HepG2 (cell line): Measurements from ENCODE around the gene PSMD1. TPM values are rescaled to one million over a fixed set of nuclear protein-coding genes. Genes with fewer than 3 reads are reported as not detected.

Experiments
- CENPT ChIP-seq: sonication (generic); formaldehyde crosslinking; IDR thresholded peaks from 2 replicates; pipeline ENCODE4 v1.8.0; 2022; ENCODE audit warnings: low read depth, mild to moderate bottlenecking, moderate library complexity, missing genetic modification reagents
- CREB3 ChIP-seq: sonication (generic); formaldehyde crosslinking; IDR thresholded peaks from 2 replicates; pipeline ENCODE4 v1.5.0; 2020; ENCODE audit warnings: missing genetic modification reagents
- E2F5 ChIP-seq: sonication (generic); formaldehyde crosslinking; conservative IDR thresholded peaks from 2 replicates; pipeline ENCODE4 v1.4.0; 2020; ENCODE audit warnings: missing genetic modification reagents
- GATAD2A ChIP-seq: IDR thresholded peaks from 2 replicates; pipeline ENCODE4 v1.6.1; 2016
- HOXD1 ChIP-seq: sonication (generic); formaldehyde crosslinking; IDR thresholded peaks from 2 replicates; pipeline ENCODE4 v1.5.0; 2020; ENCODE audit warnings: missing genetic modification reagents
- JDP2 ChIP-seq: sonication (generic); formaldehyde crosslinking; IDR thresholded peaks from 2 replicates; pipeline ENCODE4 v1.8.1; 2022; ENCODE audit warnings: missing genetic modification reagents, borderline replicate concordance
- MXD3 ChIP-seq: IDR thresholded peaks from 2 replicates; pipeline ENCODE4 v1.6.1; 2016; ENCODE audit warnings: mild to moderate bottlenecking, missing biosample characterization, missing genetic modification reagents
- PLSCR1 ChIP-seq: sonication (generic); formaldehyde crosslinking; IDR thresholded peaks from 2 replicates; pipeline ENCODE4 v1.5.0; 2020; ENCODE audit warnings: missing genetic modification reagents, mild to moderate bottlenecking, borderline replicate concordance
- U2AF1 ChIP-seq: fragments of 200-400 bp; formaldehyde crosslinking; optimal IDR thresholded peaks from 2 replicates; pipeline ENCODE3; 2017; ENCODE audit warnings: mild to moderate bottlenecking, low read depth, low read length
- ZBTB44 ChIP-seq: sonication (generic); formaldehyde crosslinking; IDR thresholded peaks from 2 replicates; pipeline ENCODE4 v1.4.0; 2020; ENCODE audit warnings: missing genetic modification reagents
- ZNF136 ChIP-seq: sonication (generic); formaldehyde crosslinking; IDR thresholded peaks from 2 replicates; pipeline ENCODE4 v1.8.1; 2022; ENCODE audit warnings: low read depth, mild to moderate bottlenecking, moderate library complexity, missing genetic modification reagents
- ZNF234 ChIP-seq: sonication (generic); formaldehyde crosslinking; conservative IDR thresholded peaks from 2 replicates; pipeline ENCODE4 v1.5.1; 2020; ENCODE audit warnings: mild to moderate bottlenecking, missing genetic modification reagents
- ZNF30 ChIP-seq: sonication (generic); formaldehyde crosslinking; IDR thresholded peaks from 2 replicates; pipeline ENCODE4 v1.5.0; 2020; ENCODE audit warnings: mild to moderate bottlenecking, missing genetic modification reagents
- ZNF331 ChIP-seq: sonication (generic); formaldehyde crosslinking; IDR thresholded peaks from 2 replicates; pipeline ENCODE4 v1.4.0; 2020; ENCODE audit warnings: missing genetic modification reagents
- ZNF512 ChIP-seq: sonication (generic); formaldehyde crosslinking; IDR thresholded peaks from 2 replicates; pipeline ENCODE4 v1.4.0; 2020; ENCODE audit warnings: mild to moderate bottlenecking, missing genetic modification reagents
- ZNF552 ChIP-seq: sonication (generic); formaldehyde crosslinking; IDR thresholded peaks from 2 replicates; pipeline ENCODE4 v1.9.0; 2022; ENCODE audit warnings: missing genetic modification reagents, mild to moderate bottlenecking, borderline replicate concordance
- ZNF577 ChIP-seq: sonication (generic); formaldehyde crosslinking; IDR thresholded peaks from 2 replicates; pipeline ENCODE4 v1.4.0; 2020; ENCODE audit warnings: mild to moderate bottlenecking, low read depth, missing genetic modification reagents, borderline replicate concordance
- ZNF672 ChIP-seq: sonication (generic); formaldehyde crosslinking; IDR thresholded peaks from 2 replicates; pipeline ENCODE4 v1.8.1; 2022; ENCODE audit warnings: missing genetic modification reagents
- ZSCAN29 ChIP-seq: sonication (generic); formaldehyde crosslinking; conservative IDR thresholded peaks from 2 replicates; pipeline ENCODE4 v1.4.0; 2020; ENCODE audit warnings: mild to moderate bottlenecking, missing genetic modification reagents
- ZUFSP ChIP-seq: sonication (generic); formaldehyde crosslinking; IDR thresholded peaks from 2 replicates; pipeline ENCODE4 v1.9.0; 2021; ENCODE audit warnings: missing genetic modification reagents, mild to moderate bottlenecking, borderline replicate concordance
- polyA plus RNA-seq, 8 experiments: library from polyadenylated mRNA; depleted of rRNA in 3 of 8; stranded (reverse) in 7 of 8; unstranded in 1 of 8; fragments of >200 nt; fragmentation: Illumina TruSeq in 4 of 8; extraction: Trizol in 4 of 8; gene quantifications; 2 replicates each; pipeline versions ENCODE4 v1.2.1 to v1.2.3, GENCODE V29; 2011 to 2016; ENCODE audit warnings: low read depth in 4 of 8, missing spikeins in 1 of 8, mixed read lengths in 1 of 8; ENCODE audit not compliant: insufficient read depth in 1 of 8
- total RNA-seq, 5 experiments: library from RNA; depleted of rRNA; stranded (reverse); fragments of >200 nt; fragmentation: Illumina TruSeq; extraction: Trizol; gene quantifications; 2 replicates each; pipeline ENCODE4 v1.2.3, GENCODE V29; 2016; ENCODE audit warnings: low read depth in 1 of 5

PSMD1 gene
- total and polyA plus RNA-seq, 2 of the 13 experiments (the other 11 are each of a cell fraction or from before 2014, with no cell fraction given), result 136 to 191 TPM

GRCh38 chr2:231047274-231047922, 9.3 kb upstream of the PSMD1 start (continued):
- TF ChIP-seq ZNF136 (CRISPR knock-in tag) (no peak), JDP2 (CRISPR knock-in tag) (no peak), U2AF1 (no peak), CENPT (no peak; the same call in 1 of the 2 replicates), MXD3 (CRISPR knock-in tag) (no peak; the same call in 1 of the 2 replicates), ZNF234 (CRISPR knock-in tag) (no peak), PLSCR1 (CRISPR knock-in tag) (no peak), CREB3 (CRISPR knock-in tag) (0 out of 2 replicates have a peak, but pooled peaks have one; percentile 58), ZNF672 (no peak), E2F5 (no peak), ZNF552 (CRISPR knock-in tag) (no peak), ZNF512 (CRISPR knock-in tag) (no peak), ZUFSP (CRISPR knock-in tag) (no peak), ZNF30 (CRISPR knock-in tag) (no peak), HOXD1 (CRISPR knock-in tag) (no peak), ZBTB44 (CRISPR knock-in tag) (no peak), ZSCAN29 (CRISPR knock-in tag) (peak; percentile 55; the same call in 1 of the 2 replicates), ZNF577 (CRISPR knock-in tag) (no peak), GATAD2A (CRISPR knock-in tag) (peak; percentile 79), ZNF331 (CRISPR knock-in tag) (no peak; the same call in 1 of the 2 replicates)
